ENCODE results near the gene SMIM38.

The SMIM38 gene

DNA sequence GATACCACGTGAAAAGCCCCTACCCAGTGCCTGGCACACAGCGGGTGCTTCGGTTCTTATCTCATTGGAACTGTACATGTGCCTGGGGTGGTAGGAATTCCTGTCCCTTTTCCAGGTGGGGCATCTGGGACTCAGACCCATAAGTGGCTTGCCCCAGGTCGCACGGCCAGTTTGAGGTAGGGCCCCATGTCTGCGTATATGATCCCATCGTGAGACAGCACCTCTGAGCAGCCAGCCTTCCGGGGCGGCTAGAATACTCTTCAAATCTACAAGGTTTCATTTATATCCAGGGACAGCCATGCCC, 33.5 kb upstream of the SMIM38 start:
- peak overlapping the region; percentile 80 for H3K27ac ChIP-seq
- TF ChIP-seq CTCF (IDR thresholded peaks at IDR 0.05) (no peak), ZFX (IDR thresholded peaks at IDR 0.05; ENCODE audit: borderline replicate concordance) (no peak)

DNA sequence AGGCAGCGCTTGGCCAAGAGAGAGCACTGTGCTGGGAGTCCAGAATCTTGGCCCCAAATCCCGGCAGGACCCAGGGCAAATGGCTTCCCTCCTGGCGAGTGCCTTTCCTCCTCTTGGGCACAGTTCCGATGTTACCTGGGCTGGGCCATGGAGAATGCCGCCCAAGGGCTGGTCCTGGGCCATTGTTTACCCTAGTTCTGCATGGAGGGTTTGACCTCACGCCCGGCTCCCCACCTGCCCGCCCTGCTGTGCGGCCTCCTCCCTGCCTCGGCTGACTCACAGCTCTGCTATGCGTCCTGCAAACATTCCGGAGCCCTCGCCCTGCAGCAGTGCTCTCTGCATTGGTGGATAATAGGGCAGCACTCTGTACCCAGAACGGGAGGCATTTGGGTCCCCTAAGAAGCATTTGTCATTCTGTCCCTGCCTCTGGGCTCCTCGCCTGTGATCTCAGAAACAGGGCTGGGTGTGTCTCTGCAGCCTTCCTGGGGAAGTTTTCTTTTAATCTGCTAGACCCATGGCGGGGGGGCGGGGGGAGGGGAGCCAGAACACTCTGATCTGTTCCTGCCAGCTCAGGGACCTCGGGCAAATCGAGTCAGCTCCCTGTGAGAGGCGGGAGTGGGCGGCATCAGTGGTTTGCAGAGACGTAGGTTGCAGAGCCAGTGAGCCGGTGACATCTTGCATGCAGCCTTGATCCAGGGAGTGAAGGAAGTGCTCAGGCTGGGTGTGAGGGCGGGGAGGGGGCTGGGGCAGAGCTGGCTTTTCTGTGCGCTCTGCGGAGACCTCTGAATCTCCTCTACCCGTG, 32.9 kb upstream of the SMIM38 start:
- peak overlapping the region; percentile 80 for H3K27ac ChIP-seq
- no peak for TF ChIP-seq ZFX (IDR thresholded peaks at IDR 0.05; ENCODE audit: borderline replicate concordance)
- no peak for TF ChIP-seq CTCF (IDR thresholded peaks at IDR 0.05)

GRCh38 chr11:69123593-69124545, 31.9 kb upstream of the SMIM38 start:
- no peak for TF ChIP-seq CTCF (IDR thresholded peaks at IDR 0.05)
- no peak for TF ChIP-seq ZFX (IDR thresholded peaks at IDR 0.05; ENCODE audit: borderline replicate concordance)
- H3K27ac ChIP-seq: peak overlapping the region; percentile 80

GRCh38 chr11:69125861-69126260, 29.9 kb upstream of the SMIM38 start:
- H3K27ac ChIP-seq: no peak overlapping the region
- TF ChIP-seq ZFX (IDR thresholded peaks at IDR 0.05; ENCODE audit: borderline replicate concordance) (no peak), CTCF (IDR thresholded peaks at IDR 0.05) (no peak)

DNA sequence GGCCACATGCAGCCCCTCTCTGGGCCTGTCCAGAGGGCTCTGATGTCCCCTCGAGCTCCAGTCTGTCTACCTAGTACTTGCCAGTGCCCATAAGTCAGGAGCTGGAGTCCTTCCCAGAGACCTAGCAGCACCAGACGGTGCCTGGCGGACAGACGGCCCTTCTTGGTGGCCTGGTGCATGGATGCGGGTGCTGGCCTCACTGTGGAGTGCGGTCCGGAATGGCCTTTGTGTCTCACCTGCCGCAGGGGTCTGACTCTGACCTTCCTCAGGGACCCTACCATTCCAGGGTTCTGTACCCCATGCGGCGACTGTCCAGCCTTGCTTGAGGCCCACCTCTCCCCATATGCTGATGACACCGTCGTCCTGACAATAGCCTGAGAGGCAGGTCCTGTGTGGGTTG, 29.4 kb upstream of the SMIM38 start:
- TF ChIP-seq CTCF (IDR thresholded peaks at IDR 0.05): no peak
- TF ChIP-seq ZFX (IDR thresholded peaks at IDR 0.05; ENCODE audit: borderline replicate concordance): no peak
- no peak overlapping the region for H3K27ac ChIP-seq

DNA sequence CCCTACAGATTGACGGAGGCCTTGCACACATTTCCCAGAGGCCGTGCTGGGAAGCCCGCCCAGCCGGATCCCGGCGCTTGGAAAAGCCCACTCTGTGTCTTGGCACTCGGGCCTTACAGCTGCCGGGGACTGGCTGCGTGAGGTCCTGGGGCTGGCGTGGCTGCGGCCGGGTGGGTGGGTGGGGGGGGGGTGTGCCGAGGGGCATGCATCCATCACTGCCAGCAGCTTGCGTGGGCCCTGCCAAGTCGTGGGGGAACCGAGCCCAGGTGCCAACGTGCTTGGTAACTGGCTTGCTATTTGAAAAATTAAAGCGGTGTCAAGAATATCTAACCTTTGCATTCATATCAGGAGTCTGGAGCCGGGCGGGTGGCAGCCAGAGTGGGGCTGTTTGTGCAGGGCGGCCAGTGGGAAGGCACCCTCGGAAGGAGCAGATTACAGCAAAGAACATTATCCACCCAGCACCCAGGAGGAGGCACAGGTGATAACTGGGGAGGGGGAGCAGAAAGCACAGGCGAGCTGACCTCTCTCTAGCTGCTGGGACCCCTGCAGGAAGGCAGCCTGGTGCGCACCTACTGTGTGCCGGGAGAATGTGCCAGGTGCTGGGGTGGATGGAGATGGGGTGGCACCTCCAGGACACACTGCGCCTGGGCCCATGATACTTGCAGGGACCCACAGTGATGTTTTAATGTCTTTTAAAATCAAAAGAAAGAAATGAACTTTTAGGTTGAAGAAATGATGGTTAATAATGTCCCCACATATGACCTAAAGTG, 28.5 kb upstream of the SMIM38 start:
- TF ChIP-seq ZFX (IDR thresholded peaks at IDR 0.05; ENCODE audit: borderline replicate concordance): no peak
- no peak for TF ChIP-seq CTCF (IDR thresholded peaks at IDR 0.05)

More for the DNA sequence above, 28.5 kb upstream of the SMIM38 start:
- no peak overlapping the region for H3K27ac ChIP-seq
